Fibroblast of lung (primary cell): ENCODE measurements around the gene FBLIM1.

Experiments used
- EZH2 ChIP-seq: IDR thresholded peaks from 2 replicates; pipeline ENCODE4 v1.5.1; 2012; ENCODE audit warnings: low read length, control low read depth, mild to moderate bottlenecking; ENCODE audit errors: missing control alignments
- TF ChIP-seq, protein P1 (sequence below), 2 donors: IDR thresholded peaks in 1 of 2; conservative IDR thresholded peaks in 1 of 2; 1 replicate in 1 of 2; 2 replicates in 1 of 2; pipeline ENCODE4 v1.5.1; 2011 to 2012; ENCODE audit warnings: low read length in 2 of 2, control low read depth in 1 of 2, inconsistent platforms in 1 of 2, low read depth in 1 of 2, mild to moderate bottlenecking in 1 of 2

DNA sequence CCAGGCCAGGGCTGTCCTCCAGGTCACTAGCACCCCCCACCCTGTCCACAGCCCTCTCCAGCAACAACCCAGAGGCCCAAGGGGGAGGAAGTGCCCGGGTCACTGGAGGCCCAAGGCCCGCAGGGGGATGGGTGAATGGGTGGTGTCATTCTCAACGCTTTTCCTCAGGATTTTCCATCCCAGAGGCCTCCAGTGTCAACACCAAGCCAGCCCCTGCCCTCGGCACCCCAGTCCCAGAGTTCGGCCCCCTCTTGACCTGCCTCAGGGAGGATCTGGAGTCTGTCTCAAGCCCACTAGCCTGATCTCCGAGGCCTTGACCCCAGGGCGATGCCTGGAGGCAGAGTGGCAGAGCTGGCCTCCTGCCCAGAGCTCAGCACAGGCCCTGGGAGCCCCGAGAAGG lies 11.2 kb upstream of the FBLIM1 start:
- TF ChIP-seq, protein P1, sequence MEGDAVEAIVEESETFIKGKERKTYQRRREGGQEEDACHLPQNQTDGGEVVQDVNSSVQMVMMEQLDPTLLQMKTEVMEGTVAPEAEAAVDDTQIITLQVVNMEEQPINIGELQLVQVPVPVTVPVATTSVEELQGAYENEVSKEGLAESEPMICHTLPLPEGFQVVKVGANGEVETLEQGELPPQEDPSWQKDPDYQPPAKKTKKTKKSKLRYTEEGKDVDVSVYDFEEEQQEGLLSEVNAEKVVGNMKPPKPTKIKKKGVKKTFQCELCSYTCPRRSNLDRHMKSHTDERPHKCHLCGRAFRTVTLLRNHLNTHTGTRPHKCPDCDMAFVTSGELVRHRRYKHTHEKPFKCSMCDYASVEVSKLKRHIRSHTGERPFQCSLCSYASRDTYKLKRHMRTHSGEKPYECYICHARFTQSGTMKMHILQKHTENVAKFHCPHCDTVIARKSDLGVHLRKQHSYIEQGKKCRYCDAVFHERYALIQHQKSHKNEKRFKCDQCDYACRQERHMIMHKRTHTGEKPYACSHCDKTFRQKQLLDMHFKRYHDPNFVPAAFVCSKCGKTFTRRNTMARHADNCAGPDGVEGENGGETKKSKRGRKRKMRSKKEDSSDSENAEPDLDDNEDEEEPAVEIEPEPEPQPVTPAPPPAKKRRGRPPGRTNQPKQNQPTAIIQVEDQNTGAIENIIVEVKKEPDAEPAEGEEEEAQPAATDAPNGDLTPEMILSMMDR (conservative IDR thresholded peaks at IDR 0.05 in 1 of 2, IDR thresholded peaks at IDR 0.05 in 1 of 2; ENCODE audit: low read depth in 1 of 2, low read length in 2 of 2) = no peak
- TF ChIP-seq EZH2 = no peak
